ENCODE results near the gene TRIM3.

The TRIM3 gene

DNA sequence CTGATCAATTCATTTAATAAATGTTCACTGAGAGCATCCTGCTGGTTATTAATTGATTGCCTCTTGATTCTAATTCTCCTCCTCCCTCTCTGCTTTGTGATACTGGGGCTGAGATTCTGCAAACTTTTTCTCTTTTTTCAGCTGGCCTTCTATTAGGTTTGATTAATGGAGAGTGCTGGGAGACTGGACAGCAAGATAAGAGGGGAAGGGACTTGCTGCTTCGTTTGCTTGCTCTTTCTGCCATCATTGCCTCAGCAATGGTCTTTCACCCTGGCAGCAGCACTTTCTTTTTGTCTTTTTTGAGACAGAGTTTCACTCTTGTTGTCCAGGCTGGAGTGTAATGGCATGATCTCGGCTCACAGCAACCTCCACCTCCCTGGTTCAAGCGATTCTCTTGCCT, 30.4 kb upstream of the TRIM3 start:
- DNase-seq: no peak
- 94% methylated on average over 2 of the region's 3 CpGs for WGBS (ENCODE audit: insufficient coverage)
- H3K4me3 ChIP-seq (ENCODE audit: control insufficient read depth in 1 of 7, extremely low read depth in 1 of 7, insufficient read depth in 4 of 7, low read depth in 2 of 7, low read length in 6 of 7): no peak overlapping the region
- H3K27me3 ChIP-seq (replicated peaks in 2 of 5; ENCODE audit: control insufficient read depth in 4 of 5, insufficient read depth in 5 of 5, low read length in 4 of 5): no peaks in the 10 kb centered on the region
- ChIA-PET POLR2A (no interaction called here), CTCF (interaction anchor here (0.9 to 13.2 kb wide), 6 partner anchors 11 to 126 kb away, joined by 4 to 155 read pairs (median 12); partner anchors contain the start of genes ARFIP2, HPX and TIMM10B)
- peaks cover 5 to 24% (median 8%) of the 10 kb centered on the region in 4 experiments for H3K36me3 ChIP-seq (ENCODE audit: control insufficient read depth in 4 of 4, insufficient read depth in 4 of 4, low read length in 3 of 4)
- no peaks in the 10 kb centered on the region for H3K4me1 ChIP-seq (ENCODE audit: control extremely low read depth in 1 of 4, control insufficient read depth in 4 of 4, insufficient read depth in 4 of 4, low read length in 3 of 4)
- H3K27ac ChIP-seq (ENCODE audit: insufficient read depth in 1 of 2, low read depth in 1 of 2, low read length in 2 of 2, poor library complexity in 1 of 2, severe bottlenecking in 2 of 2): no peak overlapping the region
- no peaks in the 10 kb centered on the region for H3K9me3 ChIP-seq (ENCODE audit: control extremely low read depth in 1 of 5, control insufficient read depth in 4 of 5, insufficient read depth in 2 of 5, low read depth in 1 of 5, low read length in 4 of 5)

DNA sequence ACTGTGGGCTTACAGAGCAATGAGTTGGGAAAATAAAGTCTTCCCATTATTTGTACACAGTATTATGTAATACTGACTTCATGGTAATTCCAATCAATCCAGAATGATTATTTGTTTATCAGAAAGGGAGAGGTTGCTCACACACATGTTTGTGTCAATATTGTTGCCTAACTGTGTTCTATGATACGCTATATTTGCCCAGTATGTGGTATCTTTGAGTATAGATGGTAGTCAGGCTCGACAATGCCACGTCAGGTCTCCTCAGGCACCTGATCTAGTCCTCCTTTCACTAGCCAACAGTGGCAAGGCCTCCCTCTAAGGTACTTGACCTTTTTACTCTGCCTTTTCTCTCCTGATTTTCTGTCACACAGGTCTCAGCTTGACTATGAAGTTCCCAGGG, 28.6 kb upstream of the TRIM3 start:
- Histone ChIP-seq H3K27me3 (replicated peaks in 2 of 5; ENCODE audit: control insufficient read depth in 4 of 5, insufficient read depth in 5 of 5, low read length in 4 of 5) (no peaks in the 10 kb centered on the region), H3K4me1 (ENCODE audit: control extremely low read depth in 1 of 4, control insufficient read depth in 4 of 4, insufficient read depth in 4 of 4, low read length in 3 of 4) (no peaks in the 10 kb centered on the region), H3K27ac (ENCODE audit: insufficient read depth in 1 of 2, low read depth in 1 of 2, low read length in 2 of 2, poor library complexity in 1 of 2, severe bottlenecking in 2 of 2) (no peak overlapping the region), H3K9me3 (ENCODE audit: control extremely low read depth in 1 of 5, control insufficient read depth in 4 of 5, insufficient read depth in 2 of 5, low read depth in 1 of 5, low read length in 4 of 5) (no peaks in the 10 kb centered on the region), H3K4me3 (ENCODE audit: control insufficient read depth in 1 of 7, extremely low read depth in 1 of 7, insufficient read depth in 4 of 7, low read depth in 2 of 7, low read length in 6 of 7) (no peak overlapping the region), H3K36me3 (ENCODE audit: control insufficient read depth in 4 of 4, insufficient read depth in 4 of 4, low read length in 3 of 4) (peaks cover 5 to 35% (median 17%) of the 10 kb centered on the region in 4 experiments)
- WGBS (ENCODE audit: insufficient coverage): 96% methylated on average over 3 of the region's 3 CpGs
- ChIA-PET POLR2A (no interaction called here), CTCF (interaction anchor here (13.2 kb wide), 1 partner anchor 124 kb away, joined by 155 read pairs; no protein-coding TSS in a partner anchor)
- DNase-seq: no peak

DNA sequence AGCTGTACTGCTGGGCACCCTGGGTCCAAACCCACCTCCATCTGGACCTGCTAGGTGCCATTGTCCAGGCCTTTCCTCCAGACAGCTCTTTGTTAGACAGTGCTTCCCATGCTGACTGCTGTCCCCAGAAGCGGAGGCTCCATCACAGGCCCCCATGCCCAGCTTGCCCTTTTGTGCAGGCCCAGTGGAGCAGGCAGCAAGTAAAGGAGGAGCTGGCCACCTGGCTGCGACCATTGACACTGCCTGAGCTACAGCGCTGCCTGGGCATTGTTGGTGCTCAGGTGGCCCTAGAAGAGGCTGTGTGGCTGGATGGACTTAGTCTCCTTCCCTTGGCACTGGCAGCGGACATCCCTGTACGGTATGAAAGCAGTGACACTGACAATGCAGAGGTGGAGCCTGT, 24.8 kb upstream of the TRIM3 start:
- H3K27ac ChIP-seq (ENCODE audit: insufficient read depth in 1 of 2, low read depth in 1 of 2, low read length in 2 of 2, poor library complexity in 1 of 2, severe bottlenecking in 2 of 2): no peak overlapping the region
- H3K4me3 ChIP-seq (ENCODE audit: control insufficient read depth in 1 of 7, extremely low read depth in 1 of 7, insufficient read depth in 4 of 7, low read depth in 2 of 7, low read length in 6 of 7): no peak overlapping the region
- ChIA-PET CTCF (interaction anchor here (1.0 to 13.2 kb wide), 7 partner anchors 9 to 120 kb away, joined by 3 to 155 read pairs (median 9); partner anchors contain the start of gene TIMM10B), POLR2A (no interaction called here)
- no peaks in the 10 kb centered on the region for H3K27me3 ChIP-seq (replicated peaks in 2 of 5; ENCODE audit: control insufficient read depth in 4 of 5, insufficient read depth in 5 of 5, low read length in 4 of 5)
- H3K36me3 ChIP-seq (ENCODE audit: control insufficient read depth in 4 of 4, insufficient read depth in 4 of 4, low read length in 3 of 4): peaks cover 8 to 37% (median 18%) of the 10 kb centered on the region in 4 experiments
- WGBS (ENCODE audit: insufficient coverage): 100% methylated on average over 4 of the region's 5 CpGs
- DNase-seq: no peak
- H3K4me1 ChIP-seq (ENCODE audit: control extremely low read depth in 1 of 4, control insufficient read depth in 4 of 4, insufficient read depth in 4 of 4, low read length in 3 of 4): no peaks in the 10 kb centered on the region
- H3K9me3 ChIP-seq (ENCODE audit: control extremely low read depth in 1 of 5, control insufficient read depth in 4 of 5, insufficient read depth in 2 of 5, low read depth in 1 of 5, low read length in 4 of 5): no peaks in the 10 kb centered on the region

- DNase-seq: no peak
- POLR2A ChIA-PET: no interaction called here
- H3K4me1 ChIP-seq (ENCODE audit: control extremely low read depth in 1 of 4, control insufficient read depth in 4 of 4, insufficient read depth in 4 of 4, low read length in 3 of 4): no peaks in the 10 kb centered on the region
- 97% methylated on average over 7 of the region's 7 CpGs for WGBS (ENCODE audit: insufficient coverage)
- CTCF ChIA-PET: interaction anchor here (1.2 to 13.2 kb wide), 8 partner anchors 9 to 186 kb away, joined by 3 to 155 read pairs (median 8); partner anchors contain the start of genes MRPL17 and TIMM10B
- no peak overlapping the region for H3K27ac ChIP-seq (ENCODE audit: insufficient read depth in 1 of 2, low read depth in 1 of 2, low read length in 2 of 2, poor library complexity in 1 of 2, severe bottlenecking in 2 of 2)
- peaks cover 8 to 40% (median 18%) of the 10 kb centered on the region in 4 experiments for H3K36me3 ChIP-seq (ENCODE audit: control insufficient read depth in 4 of 4, insufficient read depth in 4 of 4, low read length in 3 of 4)
- H3K27me3 ChIP-seq (replicated peaks in 2 of 5; ENCODE audit: control insufficient read depth in 4 of 5, insufficient read depth in 5 of 5, low read length in 4 of 5): no peaks in the 10 kb centered on the region
- no peak overlapping the region for H3K4me3 ChIP-seq (ENCODE audit: control insufficient read depth in 1 of 7, extremely low read depth in 1 of 7, insufficient read depth in 4 of 7, low read depth in 2 of 7, low read length in 6 of 7)
- H3K9me3 ChIP-seq (ENCODE audit: control extremely low read depth in 1 of 5, control insufficient read depth in 4 of 5, insufficient read depth in 2 of 5, low read depth in 1 of 5, low read length in 4 of 5): no peaks in the 10 kb centered on the region
Measured at GRCh38 chr11:6498121-6498520, 24.4 kb upstream of the TRIM3 start.

DNA sequence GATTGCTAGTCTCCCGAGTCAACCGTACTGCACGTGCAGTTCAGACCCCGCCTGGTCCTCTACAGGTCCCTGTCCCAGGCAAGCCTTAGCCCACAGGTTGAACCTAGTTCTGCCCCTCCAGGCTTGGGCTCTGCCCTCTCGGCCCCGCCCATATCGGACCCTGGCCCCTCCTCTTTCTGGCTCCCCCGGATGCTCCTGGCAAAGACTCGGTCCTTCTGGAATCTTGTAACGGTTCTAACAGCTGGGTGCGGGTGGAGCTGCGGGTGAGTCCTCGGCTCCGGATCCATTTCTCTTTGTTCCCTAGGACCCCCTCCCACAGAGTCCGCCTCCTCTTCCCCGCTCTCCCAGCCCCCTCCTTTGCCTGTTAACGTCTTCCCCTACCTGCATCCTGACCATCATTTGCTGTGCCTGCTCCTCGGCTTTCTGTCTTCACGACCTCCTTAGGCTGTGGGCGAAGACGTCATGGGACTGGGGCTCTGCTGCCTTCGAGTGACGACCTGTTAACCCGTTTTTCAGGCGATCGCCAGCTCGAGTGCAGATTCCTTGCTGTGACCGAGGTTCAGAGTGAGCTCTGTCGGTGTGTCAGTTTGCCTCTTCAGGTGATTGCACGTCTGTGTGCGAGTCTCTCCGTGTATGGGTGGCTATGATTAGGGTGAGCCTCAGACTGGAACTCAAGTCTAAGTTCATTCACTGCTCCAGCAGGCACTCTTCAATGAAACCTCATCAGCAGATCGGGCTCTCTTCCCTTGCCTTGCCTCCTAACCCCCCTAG, 23.5 kb upstream of the TRIM3 start, which contains the start of gene DNHD1:
Gene DNHD1, plus strand, starts transcription at position 212 of the 771 bp plus-strand sequence. CDS start 936 bp downstream, outside the sequence.
- no peak for DNase-seq
- Histone ChIP-seq H3K36me3 (ENCODE audit: control insufficient read depth in 4 of 4, insufficient read depth in 4 of 4, low read length in 3 of 4) (peaks cover 8 to 33% (median 17%) of the 10 kb centered on the region in 4 experiments), H3K27me3 (replicated peaks in 2 of 5; ENCODE audit: control insufficient read depth in 4 of 5, insufficient read depth in 5 of 5, low read length in 4 of 5) (no peaks in the 10 kb centered on the region), H3K27ac (ENCODE audit: insufficient read depth in 1 of 2, low read depth in 1 of 2, low read length in 2 of 2, poor library complexity in 1 of 2, severe bottlenecking in 2 of 2) (no peak within 1 kb of the TSS), H3K4me1 (ENCODE audit: control extremely low read depth in 1 of 4, control insufficient read depth in 4 of 4, insufficient read depth in 4 of 4, low read length in 3 of 4) (no peaks in the 10 kb centered on the region), H3K4me3 (ENCODE audit: control insufficient read depth in 1 of 7, extremely low read depth in 1 of 7, insufficient read depth in 4 of 7, low read depth in 2 of 7, low read length in 6 of 7) (no peak within 1 kb of the TSS), H3K9me3 (ENCODE audit: control extremely low read depth in 1 of 5, control insufficient read depth in 4 of 5, insufficient read depth in 2 of 5, low read depth in 1 of 5, low read length in 4 of 5) (no peaks in the 10 kb centered on the region)
- POLR2A ChIA-PET: no interaction called here
- WGBS (ENCODE audit: insufficient coverage): 94% methylated on average over 33 of the region's 33 CpGs
- CTCF ChIA-PET: interaction anchor here (1.2 to 13.2 kb wide), 8 partner anchors 8 to 187 kb away, joined by 3 to 155 read pairs (median 10); partner anchors contain the start of genes MRPL17 and TIMM10B

DNA sequence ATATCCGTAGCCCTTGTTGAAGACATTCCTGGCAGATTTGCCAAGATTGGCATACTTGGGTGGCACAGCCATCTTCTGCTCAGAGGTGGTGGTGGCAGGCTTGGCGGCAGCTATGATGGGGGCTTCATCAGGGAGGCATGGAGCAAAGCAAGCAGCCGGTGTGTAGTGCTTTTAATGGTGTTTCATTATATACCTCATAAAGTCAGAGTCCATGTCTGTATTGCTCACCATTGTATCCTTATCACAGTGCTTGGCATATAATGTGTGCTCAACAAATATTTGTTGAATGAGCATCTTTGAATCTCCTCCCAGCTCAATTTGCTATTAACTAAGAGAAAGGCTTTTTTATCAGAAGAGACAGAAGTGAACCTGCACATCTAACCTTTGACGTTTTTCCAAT, 15.6 kb upstream of the TRIM3 start:
- H3K36me3 ChIP-seq (ENCODE audit: control insufficient read depth in 4 of 4, insufficient read depth in 4 of 4, low read length in 3 of 4): peaks cover 5 to 60% (median 35%) of the 10 kb centered on the region in 4 experiments
- no peak overlapping the region for H3K4me3 ChIP-seq (ENCODE audit: control insufficient read depth in 1 of 7, extremely low read depth in 1 of 7, insufficient read depth in 4 of 7, low read depth in 2 of 7, low read length in 6 of 7)
- WGBS (ENCODE audit: insufficient coverage): 95% methylated on average over 2 of the region's 4 CpGs
- POLR2A ChIA-PET: no interaction called here
- CTCF ChIA-PET: interaction anchor here (0.8 to 2.6 kb wide), 7 partner anchors 8 to 173 kb away, joined by 3 to 12 read pairs (median 5); partner anchors contain the start of genes ARFIP2 and TIMM10B
- no peak overlapping the region for H3K27ac ChIP-seq (ENCODE audit: insufficient read depth in 1 of 2, low read depth in 1 of 2, low read length in 2 of 2, poor library complexity in 1 of 2, severe bottlenecking in 2 of 2)
- H3K4me1 ChIP-seq (ENCODE audit: control extremely low read depth in 1 of 4, control insufficient read depth in 4 of 4, insufficient read depth in 4 of 4, low read length in 3 of 4): no peaks in the 10 kb centered on the region
- no peaks in the 10 kb centered on the region for H3K9me3 ChIP-seq (ENCODE audit: control extremely low read depth in 1 of 5, control insufficient read depth in 4 of 5, insufficient read depth in 2 of 5, low read depth in 1 of 5, low read length in 4 of 5)
- DNase-seq: no peak
- no peaks in the 10 kb centered on the region for H3K27me3 ChIP-seq (replicated peaks in 2 of 5; ENCODE audit: control insufficient read depth in 4 of 5, insufficient read depth in 5 of 5, low read length in 4 of 5)

GRCh38 chr11:6488821-6489220, 15.1 kb upstream of the TRIM3 start:
- POLR2A ChIA-PET: no interaction called here
- no peaks in the 10 kb centered on the region for H3K4me1 ChIP-seq (ENCODE audit: control extremely low read depth in 1 of 4, control insufficient read depth in 4 of 4, insufficient read depth in 4 of 4, low read length in 3 of 4)
- 100% methylated on average over 1 of the region's 3 CpGs for WGBS (ENCODE audit: insufficient coverage)

More at GRCh38 chr11:6488821-6489220, 15.1 kb upstream of the TRIM3 start:
- no peak for DNase-seq
- no peak overlapping the region for H3K4me3 ChIP-seq (ENCODE audit: control insufficient read depth in 1 of 7, extremely low read depth in 1 of 7, insufficient read depth in 4 of 7, low read depth in 2 of 7, low read length in 6 of 7)
- no peaks in the 10 kb centered on the region for H3K27me3 ChIP-seq (replicated peaks in 2 of 5; ENCODE audit: control insufficient read depth in 4 of 5, insufficient read depth in 5 of 5, low read length in 4 of 5)
- H3K36me3 ChIP-seq (ENCODE audit: control insufficient read depth in 4 of 4, insufficient read depth in 4 of 4, low read length in 3 of 4): peaks cover 6 to 62% (median 35%) of the 10 kb centered on the region in 4 experiments
- H3K9me3 ChIP-seq (ENCODE audit: control extremely low read depth in 1 of 5, control insufficient read depth in 4 of 5, insufficient read depth in 2 of 5, low read depth in 1 of 5, low read length in 4 of 5): no peaks in the 10 kb centered on the region
- CTCF ChIA-PET: interaction anchor here (2.0 to 2.6 kb wide), 3 partner anchors 10 to 110 kb away, joined by 7 to 12 read pairs (median 9); no protein-coding TSS in a partner anchor
- H3K27ac ChIP-seq (ENCODE audit: insufficient read depth in 1 of 2, low read depth in 1 of 2, low read length in 2 of 2, poor library complexity in 1 of 2, severe bottlenecking in 2 of 2): no peak overlapping the region
